HFF-Myc (cell line): Measurements from ENCODE around the gene LZIC.

Experiments
- DNase-seq: peaks from one replicate; pipeline ENCODE4 v3.0.0-alpha.2; 2011; ENCODE audit warnings: low read depth; ENCODE audit errors: extremely low read depth
- H3K4me3 ChIP-seq: replicated peaks from 2 replicates; pipeline ENCODE4 v1.5.1; 2011; ENCODE audit warnings: low read depth, mild to moderate bottlenecking, control low read depth, low read length
- CTCF ChIP-seq: IDR thresholded peaks from 2 replicates; pipeline ENCODE4 v1.5.1; 2012; ENCODE audit warnings: mild to moderate bottlenecking, low read depth, low read length, control low read depth; ENCODE audit errors: missing control alignments

LZIC gene

DNA sequence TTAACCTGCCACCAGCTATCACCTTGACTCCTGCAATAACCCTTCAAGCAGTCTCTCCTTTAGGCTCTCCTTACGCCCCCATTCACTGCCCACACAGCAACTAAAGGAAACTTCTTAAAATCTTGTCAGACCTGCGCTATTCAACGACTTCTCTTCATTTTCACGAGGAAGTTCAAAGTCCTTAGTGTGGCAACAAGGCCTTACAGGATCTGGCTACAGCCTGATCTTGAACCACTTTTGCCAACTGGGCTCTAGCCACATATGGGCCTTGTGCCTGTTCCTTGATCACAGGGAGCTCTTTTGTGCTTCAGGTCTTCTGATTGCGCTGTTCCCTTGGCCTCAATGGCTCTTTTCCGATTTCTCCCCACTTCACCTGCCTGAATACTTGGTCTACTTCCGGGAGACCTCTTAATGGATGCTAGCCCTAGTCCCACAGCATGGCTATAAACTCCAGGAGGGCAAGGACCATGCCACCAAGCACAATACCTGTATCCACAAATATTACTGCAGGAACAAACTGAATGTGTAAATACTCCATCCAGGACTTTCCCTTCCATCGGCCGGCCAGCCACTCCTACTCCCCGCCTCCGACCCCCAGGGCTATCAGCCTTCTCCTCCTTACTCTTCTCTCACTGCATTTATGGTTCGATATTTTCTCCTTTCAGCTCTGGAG is 30.8 kb downstream of the LZIC start:
- no peak for TF ChIP-seq CTCF
- no peak for DNase-seq
- H3K4me3 ChIP-seq: no peak overlapping the region

DNA sequence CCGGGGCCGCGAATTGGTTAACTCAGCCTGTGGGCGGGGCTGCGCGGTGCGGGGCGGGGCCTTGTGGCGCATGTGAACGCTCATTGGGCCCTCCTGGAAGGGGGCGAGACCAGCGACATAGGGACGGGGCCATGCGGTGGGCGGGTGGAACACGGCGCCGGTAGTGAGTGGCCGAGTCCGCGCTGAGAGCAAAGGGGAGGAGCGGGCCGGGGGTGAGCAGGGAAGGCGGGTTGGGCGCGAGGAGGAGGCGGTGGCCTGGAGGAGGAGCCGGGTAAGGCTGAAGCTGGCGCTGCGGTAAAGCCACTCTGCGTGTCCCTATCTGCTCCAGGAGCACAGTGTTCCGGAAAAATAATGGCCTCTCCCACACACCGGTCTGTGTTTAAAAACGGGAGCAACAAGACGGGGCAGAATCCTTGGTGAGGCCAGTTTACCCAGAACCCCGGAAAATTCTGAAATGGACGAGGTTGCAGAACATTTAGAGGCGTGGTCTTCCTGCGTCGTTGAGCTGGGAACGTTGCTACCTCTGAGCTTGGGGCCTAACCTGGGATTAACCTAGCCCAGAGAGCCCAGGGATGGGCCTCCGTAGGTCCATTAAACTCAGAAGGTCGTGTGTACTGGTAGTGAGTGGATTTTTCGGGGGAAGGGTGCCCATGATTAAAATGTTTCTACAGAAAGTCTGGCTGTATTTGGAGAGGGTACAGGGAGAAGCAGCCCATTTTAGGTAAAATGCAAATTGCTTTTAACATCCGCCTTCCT is 32.6 kb downstream of the LZIC start:
- H3K4me3 ChIP-seq: peak overlapping the region; percentile 53
- DNase-seq: peak; percentile 92
- TF ChIP-seq CTCF: no peak

DNA sequence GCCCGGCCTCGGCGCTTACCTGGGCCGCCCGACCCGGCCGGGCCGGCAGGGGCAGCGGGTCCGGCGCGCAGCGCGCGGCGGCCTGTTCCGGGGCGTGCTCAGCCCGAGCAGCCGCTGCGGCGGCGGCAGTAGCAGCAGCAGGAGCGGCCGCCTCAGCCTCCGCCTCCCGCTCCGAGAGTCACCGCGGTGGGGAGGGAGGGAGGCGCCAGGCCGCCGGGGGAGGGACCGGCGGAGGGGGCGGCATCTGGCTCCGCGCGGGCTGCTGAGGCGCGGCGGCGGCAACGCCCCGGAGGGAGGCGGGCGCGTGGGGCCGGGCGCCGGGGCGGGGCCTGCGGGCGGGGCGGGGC is 33.1 kb downstream of the LZIC start, which contains the start of gene CTNNBIP1:
CTNNBIP1 (minus strand) TSS at position 194 of the 347 bp plus-strand sequence. CDS start 38,205 bp downstream, outside the sequence.
- TF ChIP-seq CTCF: no peak
- DNase-seq: no peak
- H3K4me3 ChIP-seq: peak within 1 kb of the TSS; percentile 64

GRCh38 chr1:9909234-9910046 is 33.8 kb downstream of the LZIC start:
- H3K4me3 ChIP-seq: peak overlapping the region; percentile 64
- no peak for TF ChIP-seq CTCF
- no peak for DNase-seq

DNA sequence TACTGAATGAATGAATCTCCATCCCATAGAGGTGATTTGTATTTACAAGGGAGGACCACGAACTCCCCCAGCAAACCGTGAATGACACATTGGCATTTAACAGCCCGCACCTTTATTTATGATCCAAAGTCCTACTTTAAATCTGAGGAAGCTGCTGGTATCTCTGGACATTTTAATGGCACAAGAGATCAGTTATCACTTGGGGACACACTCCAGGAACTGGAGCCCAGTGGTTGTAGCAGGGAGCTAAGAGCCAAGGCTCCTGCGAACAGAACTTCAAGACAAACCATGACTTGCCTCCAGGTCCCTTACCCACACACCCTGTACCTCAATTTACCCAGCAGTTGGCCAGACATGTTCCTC is 34.3 kb downstream of the LZIC start:
- no peak for DNase-seq
- TF ChIP-seq CTCF: no peak
- H3K4me3 ChIP-seq: peak overlapping the region; percentile 64

DNA sequence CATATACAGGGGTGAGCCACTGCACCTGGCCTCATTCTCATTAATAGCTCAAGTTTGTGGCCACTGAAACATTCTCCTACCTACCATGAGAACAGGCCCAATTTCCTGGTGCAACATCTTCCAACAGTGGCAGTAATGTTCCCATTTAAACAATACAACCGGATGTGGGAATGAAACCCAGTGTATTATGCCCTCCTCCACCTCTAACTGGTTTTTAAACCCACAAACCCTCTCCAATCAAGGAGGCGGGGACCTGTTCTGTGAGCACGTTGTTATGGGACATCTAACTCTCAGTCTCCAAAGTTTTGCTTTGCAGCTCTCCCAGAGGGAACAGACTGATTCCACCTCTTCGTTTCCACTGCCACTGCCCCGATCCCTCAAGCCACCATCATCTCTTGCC is 35.8 kb downstream of the LZIC start:
- no peak for DNase-seq
- TF ChIP-seq CTCF: no peak
- H3K4me3 ChIP-seq: no peak overlapping the region
